Gastroesophageal sphincter (tissue), 3 donors: ENCODE data around the gene ZSCAN9.

Experiments
- CTCF ChIP-seq, 4 experiments: fragments of 200-600 bp in 2 of 4; fragments of 450-650 bp in 2 of 4; sonication (generic) in 1 of 4; IDR thresholded peaks; one replicate each; pipeline ENCODE4 v1.5.1; 2017 to 2019; ENCODE audit warnings: antibody characterized with exemption in 4 of 4, mild to moderate bottlenecking in 2 of 4, moderate library complexity in 2 of 4
- EP300 ChIP-seq: sonication (generic); formaldehyde crosslinking; IDR thresholded peaks from one replicate; pipeline ENCODE4 v1.6.1; 2017; ENCODE audit warnings: antibody characterized with exemption, mild to moderate bottlenecking
- POLR2A ChIP-seq, 2 donors: fragments of 450-650 bp; IDR thresholded peaks; one replicate each; pipeline ENCODE4 v1.6.1; 2017; ENCODE audit warnings: antibody characterized with exemption in 2 of 2, mild to moderate bottlenecking in 2 of 2, moderate library complexity in 1 of 2
- POLR2AphosphoS5 ChIP-seq: sonication (generic); formaldehyde crosslinking; IDR thresholded peaks from one replicate; pipeline ENCODE4 v1.6.1; 2017; ENCODE audit warnings: antibody characterized with exemption

- TF ChIP-seq CTCF (IDR thresholded peaks at IDR 0.05) (no peak), POLR2A (IDR thresholded peaks at IDR 0.05) (no peak), POLR2AphosphoS5 (no peak), EP300 (no peak)
Observed at GRCh38 chr6:28235912-28236452, 10.9 kb downstream of the ZSCAN9 start.
